GM19240 (cell line): ENCODE data around the gene CTSL.
"Not testable (repeated sequence)": the region's sequence is repeated elsewhere in the genome, so short reads cannot be mapped to it uniquely, and the experiment has no call there.

Experiments used
- DNase-seq: peaks from one replicate; pipeline ENCODE4 v3.0.0; 2011; ENCODE audit warnings: low spot score; ENCODE audit not compliant: insufficient read length

Gene CTSL

DNA sequence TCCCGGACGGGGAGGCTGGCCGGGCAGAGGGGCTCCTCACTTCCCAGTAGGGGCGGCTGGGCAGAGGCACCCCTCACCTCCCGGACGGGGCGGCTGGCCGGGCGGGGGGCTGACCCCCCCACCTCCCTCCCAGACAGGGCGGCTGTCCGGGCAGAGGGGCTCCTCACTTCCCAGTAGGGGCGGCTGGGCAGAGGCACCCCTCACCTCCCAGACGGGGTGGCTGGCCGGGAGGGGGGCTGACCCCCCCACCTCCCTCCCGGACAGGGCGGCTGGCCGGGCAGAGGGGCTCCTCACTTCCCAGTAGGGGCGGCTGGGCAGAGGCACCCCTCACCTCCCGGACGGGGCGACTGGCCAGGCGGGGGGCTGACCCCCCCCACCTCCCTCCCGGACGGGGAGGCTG, 32.4 kb downstream of the CTSL start:
- not testable (repeated sequence) for DNase-seq

DNA sequence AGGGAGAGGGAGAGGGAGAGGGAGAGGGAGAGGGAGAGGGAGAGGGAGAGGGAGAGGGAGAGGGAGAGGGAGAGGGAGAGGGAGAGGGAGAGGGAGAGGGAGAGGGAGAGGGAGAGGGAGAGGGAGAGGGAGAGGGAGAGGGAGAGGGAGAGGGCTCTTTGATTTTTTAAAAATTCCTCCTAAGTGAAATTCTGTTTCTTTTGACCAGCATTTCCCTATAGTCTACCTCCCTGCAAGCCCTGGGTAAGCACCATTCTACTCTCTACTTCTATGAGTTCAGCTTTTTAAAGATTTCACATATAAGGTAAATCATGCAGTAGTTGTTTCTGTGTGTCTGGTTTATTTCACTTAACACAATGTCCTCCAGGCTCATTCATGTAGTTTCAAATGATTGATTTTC, 34.1 kb downstream of the CTSL start:
- DNase-seq: not testable (repeated sequence)

DNA sequence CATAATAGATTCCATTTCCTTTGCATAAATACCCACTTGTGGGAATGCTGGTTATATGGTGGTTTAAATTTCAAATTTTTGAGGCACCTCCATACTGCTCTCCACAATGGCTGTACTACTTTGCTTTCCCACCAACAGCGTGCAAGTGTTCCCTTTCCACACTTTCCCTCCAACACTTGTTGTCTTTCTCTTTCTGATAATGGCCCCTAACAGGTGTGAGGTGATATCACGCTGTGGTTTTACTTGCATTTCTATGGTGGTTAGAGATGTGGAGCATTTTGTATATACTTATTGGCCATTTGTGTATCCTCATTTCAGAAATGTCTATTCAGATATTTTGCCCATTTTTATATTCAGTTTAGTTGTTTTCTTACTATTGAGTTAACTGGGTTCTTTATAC, 34.6 kb downstream of the CTSL start:
- DNase-seq: no peak

DNA sequence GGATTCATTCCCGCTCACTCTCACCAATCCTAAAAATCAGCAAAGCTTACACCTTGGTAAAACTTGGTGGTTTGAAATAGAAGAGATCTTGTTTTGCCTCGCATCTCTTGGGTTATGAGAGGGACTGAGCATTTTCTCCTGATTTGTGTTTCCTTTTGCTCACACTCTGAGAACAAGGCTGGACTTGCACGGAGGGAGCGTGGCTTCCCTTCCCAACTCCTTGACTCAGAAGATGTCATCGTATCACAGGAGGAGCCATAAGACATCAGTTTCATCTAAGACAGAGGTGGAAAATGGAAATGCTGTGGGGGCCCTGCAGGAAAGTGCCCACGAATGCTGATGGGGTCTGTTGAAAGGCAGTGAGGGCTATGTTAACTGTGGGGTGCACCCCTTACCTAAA, 37.4 kb downstream of the CTSL start:
- no peak for DNase-seq

DNA sequence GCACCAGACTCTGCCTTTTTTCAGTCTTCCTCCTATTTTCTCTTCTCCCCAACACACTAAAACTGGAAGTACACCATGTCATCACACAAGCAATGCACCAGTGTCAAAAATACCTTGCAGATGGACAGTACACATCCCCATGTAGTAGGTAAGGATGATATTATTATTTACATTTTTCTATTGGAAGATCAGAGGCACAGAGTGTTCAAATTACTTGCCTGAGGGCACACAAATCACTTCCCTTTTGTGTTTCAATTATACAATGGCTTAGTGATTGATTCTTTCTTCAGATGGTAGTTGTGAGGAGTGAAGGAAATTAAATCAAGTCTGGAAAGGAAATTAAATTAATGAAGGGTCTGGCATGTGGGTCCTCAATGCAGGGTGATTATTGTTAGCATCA, 39.6 kb downstream of the CTSL start:
- no peak for DNase-seq

DNA sequence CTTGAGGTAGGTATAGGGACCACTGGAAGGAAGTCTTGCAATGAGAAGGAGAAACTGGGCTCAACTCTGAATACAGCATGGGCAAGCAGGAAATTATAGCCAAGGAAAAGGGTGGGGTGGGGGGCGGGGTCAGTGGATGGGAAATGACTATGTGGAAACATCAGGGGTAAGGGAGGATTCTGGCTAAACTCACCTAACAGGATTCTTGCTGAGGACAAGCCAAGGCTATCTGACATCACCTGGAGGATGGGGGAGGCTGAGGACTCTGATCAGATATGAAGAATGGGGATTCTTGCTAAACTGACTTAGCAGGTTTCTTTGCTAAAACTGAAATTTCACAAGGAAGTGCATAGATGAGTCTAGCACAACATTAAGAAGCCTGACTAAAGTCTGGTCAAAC, 40.8 kb downstream of the CTSL start:
- DNase-seq: no peak

DNA sequence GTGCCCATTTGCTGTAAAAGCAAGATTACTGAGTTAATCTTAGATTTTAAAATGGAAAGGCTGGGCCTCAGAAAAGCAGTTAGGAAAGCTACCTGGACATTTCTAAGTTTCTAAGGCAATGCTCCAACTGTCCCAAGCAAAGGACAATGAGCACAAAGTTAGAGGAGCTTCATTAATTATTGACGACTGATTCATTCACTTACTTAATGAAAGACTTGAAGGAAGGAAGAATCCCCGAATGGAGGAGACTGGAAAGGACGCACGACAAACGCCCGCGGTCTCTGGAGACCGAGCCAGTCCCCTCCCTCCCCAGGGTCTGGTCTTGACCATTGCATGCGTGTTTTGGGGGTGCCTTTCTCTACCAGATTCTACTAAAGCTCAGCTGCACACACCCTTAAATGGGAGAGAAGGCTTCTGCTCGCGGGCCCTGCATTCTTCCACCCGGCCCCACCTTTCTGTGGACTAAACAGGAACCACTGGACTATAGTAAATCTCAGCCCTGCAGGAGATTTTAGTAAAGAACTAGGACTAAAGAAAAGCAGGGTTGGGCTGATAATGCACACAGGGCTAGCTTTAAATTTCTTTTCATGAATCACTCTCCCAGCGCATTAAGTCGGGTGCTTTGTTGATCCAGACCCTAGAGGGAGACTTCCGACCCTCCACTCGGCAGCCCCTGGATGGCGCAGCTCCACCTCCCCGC, 44.8 kb downstream of the CTSL start:
- no peak for DNase-seq

DNA sequence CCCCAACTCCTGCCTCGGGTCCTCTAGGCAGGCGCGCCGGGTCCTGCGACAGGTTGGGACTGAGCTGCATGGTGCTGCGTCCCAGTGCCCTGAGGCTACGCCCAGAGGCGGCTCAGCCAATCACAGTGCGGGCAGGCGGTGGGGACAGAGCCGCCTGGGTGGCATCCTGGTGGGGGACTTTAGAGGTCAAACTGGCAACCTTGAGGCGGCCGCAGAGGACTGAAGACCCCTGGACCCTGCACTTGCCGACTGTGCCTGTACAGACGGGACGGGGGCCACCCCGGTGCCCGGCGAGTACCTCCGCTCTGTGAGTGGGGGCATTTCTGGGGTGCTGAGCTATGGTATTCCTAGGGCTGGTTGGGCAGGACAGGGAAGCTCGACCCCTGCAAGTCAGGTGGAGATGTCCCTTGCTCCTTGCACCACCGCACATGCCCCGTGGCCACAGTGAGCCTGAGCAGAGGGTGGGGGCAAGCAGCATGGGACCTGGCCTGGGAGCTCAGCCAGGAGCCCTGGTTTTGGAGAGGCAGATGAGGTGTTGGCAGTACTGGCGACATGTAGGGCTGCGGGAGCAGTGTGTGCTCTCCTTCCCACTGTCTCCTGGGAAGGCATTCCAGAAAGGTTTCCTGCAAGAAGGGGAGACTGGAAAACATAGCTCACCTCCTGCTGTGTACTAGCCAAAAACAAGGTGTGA, 45.5 kb downstream of the CTSL start:
- no peak for DNase-seq

DNA sequence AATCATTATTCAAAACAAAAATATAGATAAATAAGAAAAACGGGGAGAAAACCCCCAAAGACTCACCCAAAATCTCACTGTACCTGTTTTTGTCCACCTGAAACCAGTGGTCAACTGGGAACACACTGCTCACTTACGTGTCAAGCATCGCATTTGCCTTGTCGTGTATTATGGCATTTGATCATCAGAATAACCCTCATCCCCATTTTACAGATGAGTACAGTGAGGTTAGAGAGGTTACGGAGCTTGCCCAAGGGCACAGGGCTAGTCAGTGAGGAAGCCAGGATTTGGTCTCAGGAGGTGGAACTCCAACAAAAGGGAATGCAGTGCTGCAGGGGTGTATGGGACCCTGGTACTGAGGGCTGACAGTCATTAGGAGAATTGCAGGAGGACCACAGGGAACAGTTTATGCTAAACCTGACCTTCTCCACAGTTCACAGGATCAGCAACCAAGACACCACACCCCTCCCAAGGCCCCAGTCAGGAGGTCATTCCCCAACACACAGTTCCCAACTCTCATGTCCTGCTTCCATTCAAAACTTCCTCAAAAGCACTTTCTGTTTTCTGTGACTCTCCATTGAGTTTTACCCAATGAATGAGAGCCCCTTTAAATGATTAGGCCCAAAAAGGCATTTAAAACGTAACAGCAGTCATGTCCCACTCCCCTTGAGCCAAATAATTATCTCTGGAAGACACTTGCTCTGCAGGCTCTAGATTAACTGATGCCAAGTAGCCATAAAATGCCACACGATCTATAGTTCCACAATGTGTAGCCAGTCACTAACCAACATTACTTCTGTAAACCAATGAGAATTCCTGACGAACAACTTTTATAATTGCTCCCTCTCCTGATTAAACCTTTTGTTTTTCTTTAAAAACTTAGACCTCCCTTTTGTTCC, 50.8 kb downstream of the CTSL start:
- no peak for DNase-seq

DNA sequence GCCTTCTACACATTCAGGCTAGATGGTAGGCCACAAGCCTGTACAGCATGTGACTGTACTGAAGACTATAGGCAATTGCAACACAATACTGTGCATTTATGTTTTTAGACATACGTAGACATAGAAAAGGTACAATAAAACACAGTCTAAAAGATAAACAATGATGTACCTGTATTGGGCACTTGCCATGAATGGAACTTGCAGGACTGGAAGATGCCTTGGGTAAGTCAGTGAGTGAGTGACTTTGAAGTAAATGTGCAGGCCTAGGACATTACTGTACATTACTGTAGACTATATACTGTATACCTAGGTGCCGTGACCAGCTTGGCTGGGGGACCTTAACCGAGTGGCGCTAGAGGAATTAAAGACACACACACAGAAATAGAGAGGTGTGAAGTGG, 53.1 kb downstream of the CTSL start:
- DNase-seq: no peak
